CD14-positive monocyte (primary cell): Measurements from ENCODE around the gene KLHL22. TPM values are rescaled to one million over a fixed set of nuclear protein-coding genes. Genes with fewer than 3 reads are reported as not detected.

ENCODE experiments used
- DNase-seq, 3 donors: peaks; one replicate each; pipeline ENCODE4 v3.0.0-alpha.2; 2011 to 2022
- H2AFZ ChIP-seq: 2 replicates; pipeline ENCODE4 v1.6.0; 2012; ENCODE audit warnings: mild to moderate bottlenecking, low read depth, low read length, inconsistent platforms; ENCODE audit not compliant: insufficient read depth, poor library complexity, severe bottlenecking
- H3K27ac ChIP-seq, 2 donors: 1 replicate in 1 of 2; 2 replicates in 1 of 2; pipeline ENCODE4 v1.5.1; 2012 to 2013; ENCODE audit warnings: low read length in 2 of 2, control low read depth in 1 of 2, inconsistent platforms in 1 of 2, low read depth in 1 of 2, mild to moderate bottlenecking in 1 of 2
- H3K27me3 ChIP-seq, 2 donors: one replicate each; pipeline versions ENCODE4 v1.6.0 to v1.6.1; 2011 to 2013; ENCODE audit warnings: low read length in 2 of 2; ENCODE audit not compliant: control insufficient read depth in 2 of 2, insufficient read depth in 2 of 2
- H3K36me3 ChIP-seq, 2 donors: replicated peaks in 1 of 2; 1 replicate in 1 of 2; 2 replicates in 1 of 2; pipeline versions ENCODE4 v1.5.1 to v1.6.1; 2012 to 2013; ENCODE audit warnings: low read length in 2 of 2, control low read depth in 1 of 2, inconsistent platforms in 1 of 2, mild to moderate bottlenecking in 1 of 2; ENCODE audit not compliant: insufficient read depth in 2 of 2, control insufficient read depth in 1 of 2
- H3K4me1 ChIP-seq, 2 donors: 1 replicate in 1 of 2; 2 replicates in 1 of 2; pipeline versions ENCODE4 v1.5.1 to v1.6.1; 2012 to 2013; ENCODE audit warnings: low read length in 2 of 2, control low read depth in 1 of 2, inconsistent platforms in 1 of 2, mild to moderate bottlenecking in 1 of 2, moderate library complexity in 1 of 2; ENCODE audit not compliant: insufficient read depth in 2 of 2, control insufficient read depth in 1 of 2
- H3K4me2 ChIP-seq: replicated peaks from 2 replicates; pipeline ENCODE3; 2012; ENCODE audit warnings: low read length, moderate library complexity, mild to moderate bottlenecking; ENCODE audit not compliant: poor library complexity, severe bottlenecking; ENCODE audit errors: extremely low read depth
- H3K4me3 ChIP-seq, 3 experiments: fragments of 200-600 bp in 1 of 3; sonication (generic) in 1 of 3; replicated peaks in 1 of 3; 1 replicate in 2 of 3; 2 replicates in 1 of 3; pipeline ENCODE4 v1.5.1; 2011 to 2013; ENCODE audit warnings: low read length in 3 of 3, mild to moderate bottlenecking in 3 of 3, control low read depth in 2 of 3, low read depth in 2 of 3, inconsistent platforms in 1 of 3, moderate library complexity in 1 of 3
- H3K79me2 ChIP-seq: 2 replicates; pipeline ENCODE4 v1.6.0; 2012; ENCODE audit warnings: mild to moderate bottlenecking, control low read depth, inconsistent platforms, low read length, moderate library complexity; ENCODE audit not compliant: insufficient read depth
- H3K9ac ChIP-seq: 2 replicates; pipeline ENCODE4 v1.6.0; 2017; ENCODE audit warnings: low read length, mild to moderate bottlenecking; ENCODE audit not compliant: insufficient read depth, poor library complexity, severe bottlenecking
- H3K9me3 ChIP-seq, 2 donors: replicated peaks in 1 of 2; 1 replicate in 1 of 2; 2 replicates in 1 of 2; pipeline versions ENCODE4 v1.5.1 to v1.6.1; 2012 to 2013; ENCODE audit warnings: low read length in 2 of 2, control low read depth in 1 of 2; ENCODE audit not compliant: control insufficient read depth in 1 of 2, insufficient read depth in 1 of 2
- H4K20me1 ChIP-seq: 2 replicates; pipeline ENCODE4 v1.6.0; 2012; ENCODE audit warnings: mild to moderate bottlenecking, low read length, control low read depth, moderate library complexity; ENCODE audit not compliant: insufficient read depth
- H3K27ac Mint-ChIP-seq, 7 donors: one replicate each; pipeline ENCODE4 v1.8.0; 2020; ENCODE audit warnings: mild to moderate bottlenecking in 7 of 7, mixed read lengths in 7 of 7, moderate library complexity in 6 of 7, inconsistent platforms in 2 of 7
- H3K27me3 Mint-ChIP-seq, 3 donors: one replicate each; pipeline ENCODE4 v1.8.0; 2021 to 2022; ENCODE audit warnings: low read depth in 3 of 3, mild to moderate bottlenecking in 3 of 3, mixed read lengths in 3 of 3, moderate library complexity in 3 of 3, inconsistent platforms in 1 of 3
- H3K36me3 Mint-ChIP-seq, 2 donors: one replicate each; pipeline ENCODE4 v1.8.0; 2020; ENCODE audit warnings: mixed read lengths in 2 of 2, inconsistent platforms in 1 of 2, mild to moderate bottlenecking in 1 of 2
- H3K4me1 Mint-ChIP-seq: one replicate; pipeline ENCODE4 v1.8.0; 2020; ENCODE audit warnings: mild to moderate bottlenecking, mixed read lengths
- H3K4me3 Mint-ChIP-seq, 2 donors: one replicate each; pipeline ENCODE4 v1.8.0; 2020; ENCODE audit warnings: mild to moderate bottlenecking in 2 of 2, mixed read lengths in 2 of 2, moderate library complexity in 1 of 2
- H3K9me3 Mint-ChIP-seq, 7 donors: one replicate each; pipeline ENCODE4 v1.8.0; 2020 to 2022; ENCODE audit warnings: mixed read lengths in 7 of 7, mild to moderate bottlenecking in 6 of 7, moderate library complexity in 6 of 7, inconsistent platforms in 2 of 7
- CTCF ChIP-seq: fragments of 200-600 bp; IDR thresholded peaks from one replicate; pipeline ENCODE4 v1.8.0; 2022; ENCODE audit warnings: antibody characterized with exemption, mild to moderate bottlenecking
- WGBS: methylation state at CpG from one replicate; pipeline ENCODE4 v1.1.5; 2013; ENCODE audit warnings: missing lambda C conversion rate; ENCODE audit not compliant: insufficient coverage; 5-methylcytosine and 5-hydroxymethylcytosine counted together
- intact Hi-C, 2 donors: fragments of 100-400 bp; cut with micrococcal nuclease; formaldehyde crosslinking; loops; one replicate each; pipeline versions ENCODE4 v1.15.0 to v1.15.1; 2023
- polyA plus RNA-seq, 3 donors: library from polyadenylated mRNA; depleted of rRNA in 1 of 3; unstranded in 2 of 3; stranded (reverse) in 1 of 3; fragments of 300-500 nt in 2 of 3; fragments of >200 nt in 1 of 3; fragmentation: Illumina TruSeq in 2 of 3; gene quantifications; 1 replicate in 2 of 3; 2 replicates in 1 of 3; pipeline ENCODE4 v1.2.3, GENCODE V29; 2012 to 2021

The KLHL22 gene
- polyA plus RNA-seq, 3 donors: 7.8 to 15.6 (median 9.2) TPM

DNA sequence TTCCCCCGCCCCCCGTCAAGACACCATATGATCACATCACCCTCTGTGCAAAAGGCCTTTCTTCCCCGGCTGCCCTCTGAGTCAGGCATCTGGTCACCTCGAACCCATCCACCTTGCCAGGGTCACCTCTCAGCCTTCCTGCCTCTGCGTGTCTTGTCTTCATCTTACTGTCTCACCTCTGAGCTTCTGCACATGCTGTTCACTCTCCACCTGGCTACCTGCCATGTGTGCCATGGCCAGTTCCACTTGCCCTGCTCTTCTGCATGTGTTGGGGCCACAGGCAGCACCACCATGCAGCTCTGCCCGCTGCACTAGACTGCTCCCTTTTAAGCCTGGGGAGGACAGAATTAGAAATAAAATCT is 91.8 kb downstream of the KLHL22 start:
- Histone ChIP-seq H2AFZ (no peak overlapping the region), H3K27me3 (no peaks in the 10 kb centered on the region), H3K36me3 (peaks cover 20 to 51% of the 10 kb centered on the region in 2 donors), H3K79me2 (no peaks in the 10 kb centered on the region), H3K4me2 (no peak overlapping the region), H3K9me3 (no peaks in the 10 kb centered on the region), H3K9ac (no peak overlapping the region), H3K4me1 (no peaks in the 10 kb centered on the region), H3K27ac (no peak overlapping the region), H4K20me1 (no peaks in the 10 kb centered on the region), H3K4me3 (no peak overlapping the region)
- intact Hi-C loops: no loop called here
- H3K27ac Mint-ChIP-seq: no peak overlapping the region
- TF ChIP-seq CTCF: no peak
- H3K27me3 Mint-ChIP-seq: peaks cover 0 to 2% (median 0%) of the 10 kb centered on the region in 3 donors
- DNase-seq: no peak
- H3K4me3 Mint-ChIP-seq: no peak overlapping the region
- peaks cover 38 to 51% of the 10 kb centered on the region in 2 donors for H3K36me3 Mint-ChIP-seq
- H3K9me3 Mint-ChIP-seq: peaks cover 0 to 2% (median 0%) of the 10 kb centered on the region in 7 donors
- WGBS: 85% methylated on average over 4 of the region's 6 CpGs
- H3K4me1 Mint-ChIP-seq: no peaks in the 10 kb centered on the region

GRCh38 chr22:20402960-20403778 is 92.4 kb downstream of the KLHL22 start:
- DNase-seq: no peak
- H3K9ac ChIP-seq: no peak overlapping the region
- TF ChIP-seq CTCF: no peak
- WGBS: 100% methylated on average over 9 of the region's 9 CpGs
- Mint-ChIP-seq H3K4me1 (no peaks in the 10 kb centered on the region), H3K27ac (peak overlapping the region in 1 of 7 donors; percentile 21), H3K9me3 (peaks cover 0 to 2% (median 0%) of the 10 kb centered on the region in 7 donors), H3K4me3 (no peak overlapping the region), H3K27me3 (peaks cover 0 to 2% (median 0%) of the 10 kb centered on the region in 3 donors), H3K36me3 (peaks cover 38 to 51% of the 10 kb centered on the region in 2 donors)
- H3K27ac ChIP-seq: no peak overlapping the region
- no peaks in the 10 kb centered on the region for H3K9me3 ChIP-seq
- no peaks in the 10 kb centered on the region for H4K20me1 ChIP-seq
- no peak overlapping the region for H3K4me3 ChIP-seq
- H3K79me2 ChIP-seq: no peaks in the 10 kb centered on the region
- peaks cover 20 to 51% of the 10 kb centered on the region in 2 donors for H3K36me3 ChIP-seq
- intact Hi-C loops: no loop called here
- no peak overlapping the region for H3K4me2 ChIP-seq
- no peak overlapping the region for H2AFZ ChIP-seq
- no peaks in the 10 kb centered on the region for H3K4me1 ChIP-seq
- no peaks in the 10 kb centered on the region for H3K27me3 ChIP-seq
